GM18508 (cell line): ENCODE results near the gene OXNAD1.
A peak's percentile ranks its signal among the peaks of the same experiment; 100 is the strongest.

Source experiments
- ATAC-seq: cut with Tn5 transposase; IDR thresholded peaks from one replicate; pipeline ENCODE4 v1.9.1; 2021; ENCODE audit warnings: moderate number of reproducible peaks; ENCODE audit not compliant: insufficient read depth, unreplicated experiment

The OXNAD1 gene, protein sequence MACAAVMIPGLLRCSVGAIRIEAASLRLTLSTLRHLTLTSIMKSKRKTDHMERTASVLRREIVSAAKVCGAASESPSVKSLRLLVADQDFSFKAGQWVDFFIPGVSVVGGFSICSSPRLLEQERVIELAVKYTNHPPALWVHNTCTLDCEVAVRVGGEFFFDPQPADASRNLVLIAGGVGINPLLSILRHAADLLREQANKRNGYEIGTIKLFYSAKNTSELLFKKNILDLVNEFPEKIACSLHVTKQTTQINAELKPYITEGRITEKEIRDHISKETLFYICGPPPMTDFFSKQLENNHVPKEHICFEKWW

GRCh38 chr3:16264708-16265454 is at the start of gene OXNAD1, which contains the start of gene DPH3:
TSS of gene OXNAD1 (plus strand) at chr3:16265212. CDS start at chr3:16270953, 5,741 bp downstream.
TSS of gene DPH3 (minus strand) at chr3:16264943. CDS start at chr3:16264876, 67 bp downstream.
- ATAC-seq, result peak; percentile 94

GRCh38 chr3:16216373-16216935 is 48.6 kb upstream of the OXNAD1 start:
- no peak for ATAC-seq

- no peak for ATAC-seq
Measured at GRCh38 chr3:16219777-16220176, 45.2 kb upstream of the OXNAD1 start.

DNA sequence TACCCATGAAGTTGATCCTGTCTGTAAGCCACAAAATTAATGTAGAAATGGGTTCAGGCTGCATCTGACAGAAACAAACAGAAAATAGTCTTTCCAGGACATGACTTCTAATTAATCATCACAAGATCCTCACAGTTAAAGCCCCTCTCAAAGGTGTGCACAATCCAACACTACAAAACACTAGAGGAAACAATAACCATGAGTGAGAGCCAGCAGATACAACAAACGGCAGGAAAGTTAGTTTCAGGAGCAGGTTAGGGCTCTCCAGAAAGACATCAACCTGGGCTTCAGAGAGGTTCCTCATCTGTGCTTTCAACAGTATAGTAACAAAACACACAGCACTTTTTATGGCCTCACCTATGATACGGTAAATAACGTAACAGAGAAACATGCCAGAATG is 43.0 kb upstream of the OXNAD1 start:
- no peak for ATAC-seq

DNA sequence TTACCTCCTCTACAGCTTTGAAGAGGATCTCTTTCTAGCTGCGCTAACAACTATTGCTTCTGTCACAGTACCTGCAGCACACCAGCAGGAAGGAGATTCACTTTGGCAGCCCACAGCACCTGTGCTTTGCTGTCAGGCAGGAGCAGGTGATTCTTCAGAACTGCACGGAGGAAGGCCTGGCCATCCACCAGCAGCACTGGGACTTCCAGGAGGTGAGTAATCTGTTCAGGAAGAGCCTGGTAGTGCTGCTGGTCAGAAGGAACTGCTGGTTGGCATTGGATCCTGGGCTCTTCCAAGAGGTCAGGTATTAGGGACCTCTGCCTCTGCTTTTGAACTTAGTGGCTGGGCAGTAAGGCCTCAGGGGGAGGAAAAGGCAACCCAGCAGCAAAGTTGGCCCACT is 42.5 kb upstream of the OXNAD1 start:
- no peak for ATAC-seq

- ATAC-seq, result no peak
Measured at GRCh38 chr3:16224325-16224724, 40.7 kb upstream of the OXNAD1 start.

DNA sequence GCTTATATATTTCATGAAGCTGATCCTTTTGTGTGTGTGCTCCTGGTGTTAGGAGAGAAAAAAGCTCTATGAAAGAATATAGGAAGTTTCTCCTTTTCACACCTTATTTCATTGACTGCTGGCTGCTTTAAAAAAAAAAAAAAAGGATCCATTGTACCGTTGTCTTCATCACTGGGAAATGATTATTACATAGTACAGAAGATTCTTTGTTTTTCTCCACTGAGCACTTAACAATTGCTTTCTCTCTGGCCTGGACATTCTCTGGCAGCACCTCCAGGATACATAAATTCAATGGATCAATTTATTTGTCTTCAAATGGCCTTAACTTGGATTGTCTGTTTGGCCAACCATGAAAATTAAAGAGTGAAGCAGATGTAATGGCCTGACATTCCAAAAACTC is 37.4 kb upstream of the OXNAD1 start:
- ATAC-seq, result no peak

DNA sequence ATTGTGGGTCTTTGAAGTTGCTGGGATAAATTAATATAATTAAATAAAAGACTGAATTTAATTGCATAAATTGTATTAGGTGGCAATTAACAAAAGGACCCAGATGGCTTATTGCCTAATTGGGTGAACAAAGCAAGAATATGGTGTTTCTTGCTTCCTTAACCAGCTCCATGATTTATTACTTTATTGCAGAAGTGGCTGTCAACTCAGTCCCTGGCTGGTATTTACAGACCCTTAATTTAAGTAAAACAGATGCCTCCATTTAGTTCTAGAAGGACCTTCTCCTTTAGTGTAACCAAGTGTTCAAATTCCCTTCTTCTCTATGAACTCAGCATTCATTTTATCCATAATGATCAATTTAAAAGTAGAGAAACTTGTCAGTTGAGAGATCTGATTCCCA is 35.3 kb upstream of the OXNAD1 start:
- ATAC-seq, result no peak

GRCh38 chr3:16231983-16232382 is 33.0 kb upstream of the OXNAD1 start:
- ATAC-seq, result no peak

- ATAC-seq, result no peak
Measured at GRCh38 chr3:16233806-16234205, 31.2 kb upstream of the OXNAD1 start.

GRCh38 chr3:16234281-16234680 is 30.7 kb upstream of the OXNAD1 start:
- no peak for ATAC-seq

- ATAC-seq, result no peak
Measured at GRCh38 chr3:16236030-16236639, 28.9 kb upstream of the OXNAD1 start.

DNA sequence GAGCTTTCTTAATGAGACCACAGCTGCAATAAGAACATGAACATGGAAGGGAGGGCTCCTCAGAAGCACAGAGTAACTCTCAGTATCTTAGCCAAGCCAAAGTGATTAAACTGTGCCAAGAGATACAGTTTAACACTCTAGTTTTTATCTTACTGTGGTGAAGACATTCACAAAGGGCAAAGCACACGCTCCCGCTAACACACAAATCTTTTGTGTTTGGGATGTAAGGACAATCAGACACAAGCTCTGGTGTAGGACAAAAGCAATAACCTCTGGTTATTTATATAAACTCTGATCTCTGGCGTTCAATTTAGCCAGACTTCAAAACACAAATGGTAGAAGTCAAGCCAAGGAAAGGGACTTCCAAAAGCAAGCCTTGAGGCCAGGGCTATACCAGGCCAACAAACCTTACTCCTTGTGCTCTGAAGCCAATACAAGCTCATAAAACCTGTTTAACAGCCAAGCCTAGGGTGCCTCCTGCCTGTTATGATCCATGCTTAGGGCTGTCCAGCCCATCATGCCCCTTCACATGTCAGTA is 28.1 kb upstream of the OXNAD1 start:
- no peak for ATAC-seq

DNA sequence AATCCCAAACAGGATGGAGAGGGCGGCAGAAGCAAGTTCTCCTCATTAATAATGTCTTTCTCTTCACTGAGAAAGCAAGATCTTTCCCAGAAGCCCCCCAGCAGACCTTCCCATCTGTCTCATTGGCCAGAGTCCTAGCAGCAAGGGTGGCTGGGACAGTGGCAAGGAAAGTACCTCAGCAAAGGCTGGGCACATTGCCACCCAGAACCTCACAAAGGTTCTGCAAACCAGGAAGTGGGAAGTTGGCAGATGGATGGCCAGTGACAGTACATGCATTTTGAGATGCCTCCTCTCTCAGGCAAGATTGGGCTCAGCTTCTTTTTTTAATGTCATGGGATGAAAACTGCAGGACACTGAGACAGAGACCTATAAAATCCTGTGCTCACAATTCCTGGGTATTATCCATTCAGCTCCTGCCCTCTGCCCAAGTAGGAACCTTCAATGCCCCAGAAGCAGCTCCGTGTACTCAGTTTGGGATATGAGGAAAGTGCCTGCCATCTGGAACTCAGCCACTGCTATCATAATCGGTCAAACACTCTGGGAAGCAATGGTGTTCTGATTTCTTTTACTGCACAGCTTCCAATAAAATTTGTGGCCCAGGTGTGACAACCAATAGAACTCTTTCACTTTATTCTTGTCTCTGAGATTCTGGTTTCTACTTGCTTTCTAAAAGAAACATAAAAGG is 25.8 kb upstream of the OXNAD1 start:
- no peak for ATAC-seq

DNA sequence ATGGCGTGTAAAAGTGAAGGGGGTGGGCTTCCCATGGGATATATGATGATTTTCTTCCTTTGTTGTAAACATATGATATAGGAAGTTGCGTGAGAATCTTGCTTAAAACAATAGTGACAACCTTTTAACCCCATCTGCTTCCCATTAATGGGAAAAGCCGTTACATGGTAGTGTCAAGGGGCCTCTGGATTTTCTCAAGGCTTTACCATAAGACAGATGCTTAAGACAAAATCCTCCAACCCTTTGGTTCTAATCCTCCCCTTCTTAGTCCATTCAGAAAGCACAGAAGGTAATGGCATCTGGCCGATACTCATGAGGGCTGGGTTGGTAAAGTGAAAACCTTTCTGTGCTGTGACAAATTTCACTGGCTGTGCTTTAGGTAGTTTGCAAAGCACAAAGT is 25.2 kb upstream of the OXNAD1 start:
- ATAC-seq, result no peak

- no peak for ATAC-seq
Measured at GRCh38 chr3:16240229-16241023, 24.6 kb upstream of the OXNAD1 start.

GRCh38 chr3:16241225-16241624 is 23.8 kb upstream of the OXNAD1 start:
- ATAC-seq, result no peak

DNA sequence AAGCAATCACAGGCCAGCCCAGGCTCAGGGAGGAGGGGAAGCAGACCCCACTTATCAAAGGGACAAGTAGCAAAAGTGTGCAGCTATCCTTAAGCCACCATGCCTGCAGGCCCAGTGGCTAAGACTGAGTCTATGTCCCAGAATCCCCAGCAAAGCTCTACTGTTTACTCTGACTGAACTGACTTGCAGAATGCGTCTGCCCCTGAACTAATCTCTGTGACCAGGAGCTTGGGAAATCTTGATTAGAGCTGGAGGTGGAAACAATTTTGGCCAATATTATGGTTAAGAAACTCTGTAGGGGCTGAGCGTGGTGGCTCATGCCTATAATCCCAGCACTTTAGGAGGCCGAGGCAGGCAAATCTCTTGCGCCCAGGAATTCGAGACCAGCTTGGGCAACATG is 22.8 kb upstream of the OXNAD1 start:
- ATAC-seq, result no peak

GRCh38 chr3:16243706-16244490 is 21.1 kb upstream of the OXNAD1 start:
- no peak for ATAC-seq
